GOT3 (cell line): ENCODE data around the gene AQP3.
"Not testable (repeated sequence)": the region's sequence is repeated elsewhere in the genome, so short reads cannot be mapped to it uniquely, and the experiment has no call there.

Source experiments
- DNase-seq: peaks from one replicate; lab custom pipeline; 2025; ENCODE audit warnings: mixed read lengths; lab: John Stamatoyannopoulos, UW

The AQP3 gene

GRCh38 chr9:33446946-33447798, at the start of gene AQP3:
Gene AQP3 (minus strand): TSS chr9:33447593. CDS start chr9:33447530, 63 bp downstream.
- no peak for DNase-seq

- not testable (repeated sequence) for DNase-seq
Measured at GRCh38 chr9:33493819-33494218, 46.4 kb upstream of the AQP3 start.

GRCh38 chr9:33489066-33489465, 41.7 kb upstream of the AQP3 start:
- DNase-seq: no peak

- DNase-seq: not testable (repeated sequence)
Measured at GRCh38 chr9:33485312-33485711, 37.9 kb upstream of the AQP3 start.

GRCh38 chr9:33480976-33481375, 33.6 kb upstream of the AQP3 start:
- DNase-seq: no peak

GRCh38 chr9:33480106-33480505, 32.7 kb upstream of the AQP3 start:
- DNase-seq: no peak

GRCh38 chr9:33476503-33476902, 29.1 kb upstream of the AQP3 start:
- DNase-seq: no peak

GRCh38 chr9:33475357-33475756, 28.0 kb upstream of the AQP3 start:
- no peak for DNase-seq

- DNase-seq: peak; percentile 76
Measured at GRCh38 chr9:33473643-33474352, 26.4 kb upstream of the AQP3 start, which contains the start of gene NOL6. Gene NOL6 (minus strand): TSS chr9:33473924. CDS start chr9:33473842, 82 bp downstream.

- no peak for DNase-seq
Measured at GRCh38 chr9:33472881-33473615, 25.7 kb upstream of the AQP3 start.

GRCh38 chr9:33472171-33472880, 24.9 kb upstream of the AQP3 start:
- DNase-seq: no peak

- DNase-seq: no peak
Measured at GRCh38 chr9:33471361-33471760, 24.0 kb upstream of the AQP3 start.

- DNase-seq: no peak
Measured at GRCh38 chr9:33469891-33470290, 22.5 kb upstream of the AQP3 start.

GRCh38 chr9:33468797-33469621, 21.6 kb upstream of the AQP3 start:
- DNase-seq: no peak

- DNase-seq: no peak
Measured at GRCh38 chr9:33468215-33468730, 20.9 kb upstream of the AQP3 start.

GRCh38 chr9:33467526-33467925, 20.1 kb upstream of the AQP3 start:
- no peak for DNase-seq

GRCh38 chr9:33466565-33467495, 19.4 kb upstream of the AQP3 start:
- DNase-seq: no peak

GRCh38 chr9:33465596-33466564, 18.5 kb upstream of the AQP3 start:
- no peak for DNase-seq
